ENCODE results near the gene NDST3.

DNA sequence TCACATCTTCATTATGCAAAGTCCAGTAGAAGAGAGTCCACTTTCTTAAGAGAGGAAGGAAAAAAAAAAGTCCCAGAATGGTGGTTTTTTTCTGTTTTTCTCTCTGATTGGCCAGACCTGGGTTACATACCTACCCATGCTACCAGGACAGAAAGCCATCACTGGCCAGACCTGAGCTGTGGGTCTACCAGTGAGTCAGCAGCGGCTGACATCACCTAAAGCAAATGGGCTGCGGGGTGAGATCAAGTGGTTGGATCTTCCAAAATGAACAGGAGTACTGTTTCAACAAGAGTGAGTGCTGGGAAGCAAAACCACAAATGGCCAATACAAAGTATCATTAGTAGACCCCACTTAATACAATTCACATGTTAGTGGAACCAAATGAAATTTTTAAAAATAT is 1.6 kb upstream of the NDST3 start:
- TF ChIP-seq, protein P1, sequence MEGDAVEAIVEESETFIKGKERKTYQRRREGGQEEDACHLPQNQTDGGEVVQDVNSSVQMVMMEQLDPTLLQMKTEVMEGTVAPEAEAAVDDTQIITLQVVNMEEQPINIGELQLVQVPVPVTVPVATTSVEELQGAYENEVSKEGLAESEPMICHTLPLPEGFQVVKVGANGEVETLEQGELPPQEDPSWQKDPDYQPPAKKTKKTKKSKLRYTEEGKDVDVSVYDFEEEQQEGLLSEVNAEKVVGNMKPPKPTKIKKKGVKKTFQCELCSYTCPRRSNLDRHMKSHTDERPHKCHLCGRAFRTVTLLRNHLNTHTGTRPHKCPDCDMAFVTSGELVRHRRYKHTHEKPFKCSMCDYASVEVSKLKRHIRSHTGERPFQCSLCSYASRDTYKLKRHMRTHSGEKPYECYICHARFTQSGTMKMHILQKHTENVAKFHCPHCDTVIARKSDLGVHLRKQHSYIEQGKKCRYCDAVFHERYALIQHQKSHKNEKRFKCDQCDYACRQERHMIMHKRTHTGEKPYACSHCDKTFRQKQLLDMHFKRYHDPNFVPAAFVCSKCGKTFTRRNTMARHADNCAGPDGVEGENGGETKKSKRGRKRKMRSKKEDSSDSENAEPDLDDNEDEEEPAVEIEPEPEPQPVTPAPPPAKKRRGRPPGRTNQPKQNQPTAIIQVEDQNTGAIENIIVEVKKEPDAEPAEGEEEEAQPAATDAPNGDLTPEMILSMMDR (IDR thresholded peaks at IDR 0.05; ENCODE audit: low read depth, low read length), result no peak
- TF ChIP-seq MYC (IDR thresholded peaks at IDR 0.05; ENCODE audit: low read depth, low read length), result no peak

Measured in NB4 (cell line).